ENCODE measurements around the gene TWSG1. TPM values are rescaled to one million over a fixed set of nuclear protein-coding genes. Genes with fewer than 3 reads are reported as not detected.

The TWSG1 gene
- 100 to 1,000 TPM in 3 of 4 donors, 10 to 100 TPM in 1; 100.0 to 117 (median 113) TPM for polyA plus RNA-seq (ENCODE audit: insufficient read length in 4 of 4)

DNA sequence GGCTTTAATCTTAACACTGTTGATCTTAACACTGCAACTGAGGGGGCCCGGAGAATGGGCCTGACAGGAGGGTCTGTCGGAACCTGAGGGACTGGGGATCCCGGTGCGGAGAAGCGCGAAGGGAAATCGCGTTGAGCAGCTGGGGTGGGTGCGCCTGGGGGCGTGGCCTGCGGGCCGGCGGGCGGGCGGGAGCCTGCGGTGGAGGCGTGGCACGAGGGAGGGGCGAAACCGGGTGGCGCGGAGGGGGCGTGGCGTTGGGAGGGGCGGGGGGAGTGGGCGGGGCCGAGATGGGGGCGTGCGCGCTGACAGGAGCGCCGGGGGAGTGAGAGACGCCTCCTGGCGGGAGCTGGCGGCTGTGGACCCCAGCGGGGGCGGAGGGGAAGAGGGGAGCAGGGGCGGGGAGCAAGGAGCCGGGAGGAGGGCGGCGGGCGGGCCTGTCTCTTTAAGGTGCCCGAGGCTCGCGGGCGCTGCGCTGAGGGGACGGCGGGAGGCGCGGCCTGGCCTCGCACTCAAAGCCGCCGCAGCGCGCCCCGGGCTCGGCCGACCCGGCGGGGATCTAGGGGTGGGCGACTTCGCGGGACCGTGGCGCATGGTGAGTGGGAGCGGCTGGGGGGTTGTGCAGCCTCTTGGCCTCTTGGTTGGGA lies at the start of gene TWSG1:
Gene TWSG1, plus strand, starts transcription at position 445 of the 644 bp plus-strand sequence. CDS start 2,457 bp downstream, outside the sequence.
- peak; percentile 83 to 86 (median 85) for DNase-seq (ENCODE audit: low read depth in 4 of 4, low spot score in 3 of 4)

DNA sequence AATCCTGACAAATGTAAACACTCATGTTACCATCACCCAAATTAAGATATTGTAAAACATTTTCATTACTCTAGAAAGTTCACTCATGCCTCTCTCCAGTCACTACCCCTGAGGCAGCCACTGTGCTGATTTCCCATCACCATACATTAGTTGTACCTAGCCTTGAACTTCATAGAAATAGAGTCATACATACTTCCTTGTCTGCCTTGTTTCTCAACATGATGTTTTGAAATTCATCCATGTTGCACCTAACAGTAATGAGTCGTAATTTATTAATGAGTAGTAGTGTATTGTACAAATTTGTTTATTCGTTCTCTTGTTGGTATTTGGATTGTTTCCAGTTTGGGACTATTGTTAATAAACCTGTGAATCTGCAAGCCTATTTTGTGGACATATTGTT lies 49.0 kb upstream of the TWSG1 start:
- DNase-seq (ENCODE audit: low read depth in 4 of 4, low spot score in 3 of 4), result no peak

DNA sequence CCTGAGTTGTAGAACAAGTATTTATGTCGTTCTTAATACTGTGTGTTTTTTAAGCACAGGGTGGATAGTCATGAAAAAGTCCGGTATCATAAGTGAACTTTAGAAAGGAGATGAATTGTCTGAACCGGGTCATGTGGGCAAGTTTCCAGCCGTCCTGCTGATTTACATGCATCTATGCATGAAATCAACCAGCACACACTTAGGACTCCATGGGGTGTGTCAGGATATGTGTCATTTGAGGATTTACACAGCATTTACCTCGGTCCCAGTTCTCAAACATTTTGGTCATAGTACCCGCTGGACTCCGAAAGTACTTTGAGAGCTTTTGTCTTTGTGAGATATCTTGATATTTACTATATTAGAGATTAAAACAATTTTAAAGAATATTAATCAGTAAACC lies 47.5 kb upstream of the TWSG1 start:
- DNase-seq (ENCODE audit: low read depth in 4 of 4, low spot score in 3 of 4), result no peak

DNA sequence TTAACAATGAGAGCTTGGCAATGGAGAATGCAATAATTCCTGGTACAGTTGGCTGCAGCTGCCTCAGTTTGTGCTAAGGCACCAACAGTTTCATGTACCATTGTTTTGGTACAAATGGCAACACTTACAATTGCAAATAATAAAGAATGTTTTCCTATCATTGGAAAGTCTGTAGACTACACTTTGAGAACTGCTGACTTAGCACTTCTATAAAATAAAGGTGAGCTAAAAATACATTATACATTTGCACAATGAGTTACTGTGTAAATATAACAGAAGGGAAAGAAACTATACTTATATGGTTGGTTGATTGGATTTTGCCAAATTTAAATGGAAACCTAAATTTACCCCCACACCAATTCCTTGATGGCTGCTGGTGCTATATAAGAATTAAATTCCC lies 44.9 kb upstream of the TWSG1 start:
- no peak for DNase-seq (ENCODE audit: low read depth in 4 of 4, low spot score in 3 of 4)

DNA sequence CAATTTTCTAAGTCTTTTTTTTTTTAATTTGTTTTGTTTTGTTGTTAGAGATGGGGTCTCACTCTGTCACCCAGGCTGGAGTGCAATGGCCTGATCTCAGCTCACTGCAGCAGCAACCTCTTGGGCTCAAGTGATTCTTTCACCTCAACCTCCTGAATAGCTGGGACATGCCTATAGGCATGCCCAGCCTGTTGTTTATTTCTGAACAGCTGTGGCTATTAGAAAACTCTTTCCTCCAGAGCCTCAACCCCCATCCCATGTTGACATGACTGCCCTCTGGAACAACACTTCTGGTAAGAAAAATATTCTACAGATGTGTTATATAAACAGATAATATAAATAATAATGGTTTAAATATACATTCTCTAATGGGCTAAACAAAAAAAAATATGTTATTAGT lies 44.4 kb upstream of the TWSG1 start:
- no peak for DNase-seq (ENCODE audit: low read depth in 4 of 4, low spot score in 3 of 4)

DNA sequence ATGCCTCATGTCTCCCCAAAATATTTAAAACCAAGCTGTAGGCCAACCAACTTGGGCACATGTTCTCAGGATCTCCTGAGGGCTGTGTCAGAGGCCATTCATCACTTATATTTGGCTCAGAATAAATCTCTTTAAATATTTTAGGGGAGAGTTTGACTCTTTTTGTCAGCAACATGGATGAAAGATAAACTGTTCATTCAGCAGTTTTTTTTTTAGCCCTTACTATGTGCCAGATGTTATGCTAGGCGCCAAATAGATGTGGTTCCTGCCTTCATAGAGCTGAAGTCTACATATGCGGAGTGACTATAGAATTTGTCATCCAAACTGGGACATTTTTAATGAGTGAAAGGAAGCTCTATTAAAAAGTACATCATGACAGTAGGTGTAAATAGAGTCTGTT lies 42.5 kb upstream of the TWSG1 start:
- no peak for DNase-seq (ENCODE audit: low read depth in 4 of 4, low spot score in 3 of 4)

DNA sequence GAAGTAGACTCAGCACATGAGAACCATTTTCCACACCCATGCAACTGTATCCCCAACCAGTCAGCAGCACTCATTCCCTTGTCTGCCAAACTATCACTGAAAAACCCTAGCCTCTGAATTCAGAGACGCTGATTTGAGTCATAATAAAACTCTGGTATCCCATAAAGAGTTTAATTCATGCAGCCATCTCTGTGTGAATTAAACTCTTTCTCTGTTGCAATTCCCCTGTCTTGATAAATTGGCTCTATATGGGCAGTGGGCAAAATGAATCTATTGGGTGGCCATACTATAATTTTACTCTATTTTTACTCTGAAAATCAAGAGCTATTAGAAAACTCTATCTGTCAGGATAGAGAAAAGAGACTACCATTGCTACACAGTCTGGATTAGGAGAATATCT lies 40.6 kb upstream of the TWSG1 start:
- no peak for DNase-seq (ENCODE audit: low read depth in 4 of 4, low spot score in 3 of 4)

DNA sequence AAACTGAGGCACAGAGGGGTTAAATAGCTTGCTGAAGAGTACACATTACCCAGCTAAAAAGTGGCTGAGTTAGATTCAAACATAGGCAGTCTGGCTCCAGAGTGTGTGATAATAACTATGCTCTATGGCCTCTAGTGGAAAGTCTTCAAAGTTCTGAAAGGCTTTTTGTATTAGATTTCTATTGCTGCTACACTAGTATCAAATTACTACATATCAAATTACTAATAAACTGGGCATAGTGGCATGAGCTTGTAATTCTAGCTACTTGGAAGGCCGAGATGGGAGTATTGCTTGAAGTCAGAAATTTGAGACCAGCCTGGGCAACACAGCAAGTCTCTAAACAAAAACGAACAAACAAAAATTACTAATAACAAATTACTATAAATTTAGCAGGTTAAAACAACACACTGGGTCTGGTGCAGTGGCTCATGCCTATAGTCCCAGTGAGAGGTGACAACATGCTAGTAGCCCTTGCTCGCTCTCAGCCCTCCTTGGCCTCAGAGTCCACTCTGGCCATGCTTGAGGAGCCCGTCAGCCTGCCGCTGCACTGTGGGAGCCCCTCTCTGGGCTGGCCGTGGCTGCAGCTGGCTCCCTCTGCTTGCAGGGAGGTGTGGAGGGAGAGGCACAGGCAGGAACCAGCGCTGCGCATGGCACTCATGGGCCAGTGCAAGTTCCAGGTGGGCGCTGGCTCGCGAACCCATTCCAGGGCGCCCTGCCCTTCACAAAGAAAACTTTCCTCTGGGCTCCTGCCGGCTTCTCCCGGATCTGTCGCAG lies 38.2 kb upstream of the TWSG1 start:
- DNase-seq (ENCODE audit: low read depth in 4 of 4, low spot score in 3 of 4), result no peak

DNA sequence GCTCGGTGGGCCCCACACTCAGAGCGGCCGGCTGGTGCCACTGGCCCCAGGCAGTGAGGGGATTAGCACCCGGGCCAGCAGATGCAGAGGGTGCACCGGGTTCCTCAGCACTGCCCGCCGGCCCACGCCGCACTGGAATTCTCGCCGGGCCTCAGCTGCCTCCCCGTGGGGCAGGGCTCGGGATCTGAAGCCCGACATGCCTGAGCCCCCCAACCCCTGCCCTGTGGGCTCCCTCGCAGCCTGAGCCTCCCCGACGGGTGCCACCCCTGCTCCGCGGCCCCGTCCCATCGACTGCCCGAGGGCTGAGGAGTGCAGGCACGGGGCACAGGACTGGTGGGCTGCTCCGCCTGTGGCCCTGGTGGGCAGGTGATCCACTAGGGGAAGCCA lies 37.6 kb upstream of the TWSG1 start:
- DNase-seq (ENCODE audit: low read depth in 4 of 4, low spot score in 3 of 4), result no peak

DNA sequence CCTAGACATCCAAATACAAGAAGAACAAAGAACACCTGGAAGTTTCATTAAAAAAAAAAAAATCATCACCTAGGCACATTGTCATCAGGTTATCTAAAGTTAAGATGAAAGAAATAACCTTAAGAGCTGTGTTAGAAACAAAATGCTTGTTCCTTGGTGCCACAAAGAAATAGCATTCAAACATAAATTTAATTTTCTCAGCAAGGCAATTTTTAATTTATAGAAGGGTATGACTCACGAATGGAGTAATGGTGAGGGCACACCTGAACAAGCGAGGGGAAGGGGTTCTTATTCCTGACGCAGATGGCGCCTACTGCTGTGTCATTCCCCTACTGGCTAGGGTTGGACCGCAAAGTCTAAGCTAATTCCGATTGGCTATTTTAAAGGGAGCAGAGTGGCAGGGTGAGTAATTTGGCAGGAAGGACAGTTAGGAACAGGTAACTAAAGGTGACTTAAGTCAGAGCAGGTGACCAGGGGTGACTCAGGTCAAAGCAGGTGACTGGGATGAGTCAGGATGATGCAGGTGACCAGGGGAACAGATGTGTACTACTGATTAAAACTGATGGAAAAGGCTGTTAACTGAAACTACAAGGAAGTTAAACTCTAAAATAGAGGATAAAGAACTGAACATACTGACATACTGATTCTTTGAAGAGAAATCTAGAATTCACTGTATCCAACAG lies 30.0 kb upstream of the TWSG1 start:
- DNase-seq (ENCODE audit: low read depth in 4 of 4, low spot score in 3 of 4), result no peak

DNA sequence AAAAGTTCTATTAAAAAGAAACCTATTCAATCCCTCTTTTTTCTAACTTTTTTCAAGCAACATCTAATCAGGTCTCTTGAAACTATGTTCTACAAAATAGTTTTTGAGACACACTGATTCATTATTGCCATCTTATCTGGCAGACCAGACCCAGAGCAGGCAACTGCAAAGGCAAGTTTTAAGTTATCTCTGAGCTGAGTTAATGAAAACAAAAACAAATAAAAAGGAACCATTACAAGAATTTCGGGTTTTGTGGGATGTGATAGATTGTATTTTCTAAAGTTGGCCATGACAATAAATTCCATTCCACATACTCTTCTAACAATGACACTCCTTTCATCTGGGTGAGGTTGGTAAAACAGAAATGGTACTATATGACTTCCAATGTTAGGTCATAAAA lies 15.2 kb upstream of the TWSG1 start:
- DNase-seq (ENCODE audit: low read depth in 4 of 4, low spot score in 3 of 4), result no peak

DNA sequence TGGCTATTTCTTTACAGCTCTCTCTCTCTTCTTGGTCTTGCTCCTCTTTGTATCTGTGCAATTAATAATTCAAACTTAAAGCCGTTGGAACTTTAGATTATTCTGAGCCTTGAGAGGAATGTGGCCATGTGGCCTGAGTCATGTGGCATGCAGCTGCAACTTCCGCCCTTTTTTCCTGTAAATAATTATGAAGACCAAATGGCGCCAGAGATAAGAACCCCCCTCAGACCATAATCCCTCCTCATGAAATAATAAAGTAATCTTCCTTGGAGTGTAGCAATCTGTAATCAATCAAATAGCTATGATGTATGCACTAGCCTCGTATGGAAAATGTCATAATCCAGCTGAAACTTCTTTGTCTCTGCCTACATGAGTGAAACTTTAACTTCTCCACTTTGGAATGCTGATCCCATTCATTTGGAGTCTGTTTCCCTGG lies 13.5 kb upstream of the TWSG1 start:
- DNase-seq (ENCODE audit: low read depth in 4 of 4, low spot score in 3 of 4), result peak in 2 of 4 donors; percentile 31 to 37

DNA sequence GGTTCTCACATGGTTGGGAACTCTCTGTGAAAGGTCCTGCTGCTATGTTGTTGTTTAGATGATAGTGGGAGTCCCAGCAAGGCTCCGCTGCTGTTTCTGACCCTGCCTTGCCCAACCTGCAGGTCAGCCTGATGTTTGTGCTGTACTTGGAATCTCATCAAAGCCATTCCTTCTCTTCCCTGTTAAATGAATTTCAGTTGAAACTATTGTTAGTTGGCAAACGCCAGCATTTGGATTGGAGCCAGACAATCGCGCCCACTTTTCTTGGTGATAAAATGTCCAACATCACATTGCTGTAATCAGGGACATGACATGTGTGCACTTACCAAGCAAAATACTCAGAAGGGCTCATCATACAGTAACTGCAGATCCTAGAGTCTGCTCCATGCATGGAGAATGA lies 12.8 kb upstream of the TWSG1 start:
- no peak for DNase-seq (ENCODE audit: low read depth in 4 of 4, low spot score in 3 of 4)

DNA sequence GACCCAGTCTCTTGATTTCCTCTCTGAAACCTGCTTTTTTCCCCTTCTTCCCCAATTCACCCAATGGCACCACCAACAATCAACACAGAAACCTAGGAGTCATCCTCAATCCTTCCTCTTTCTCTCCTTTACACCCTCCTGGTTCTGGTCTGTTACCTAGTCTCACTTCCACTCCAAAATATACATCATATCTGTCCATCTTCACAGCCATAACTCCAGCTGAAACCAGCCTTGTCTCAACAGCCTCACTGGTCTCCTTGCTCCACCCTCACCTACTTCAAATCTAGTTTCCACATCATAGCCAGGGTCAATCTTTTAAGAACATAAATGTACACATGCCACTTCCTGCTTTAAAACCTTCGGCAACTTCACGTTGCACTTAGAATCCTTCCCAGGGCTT lies 11.8 kb upstream of the TWSG1 start:
- no peak for DNase-seq (ENCODE audit: low read depth in 4 of 4, low spot score in 3 of 4)

DNA sequence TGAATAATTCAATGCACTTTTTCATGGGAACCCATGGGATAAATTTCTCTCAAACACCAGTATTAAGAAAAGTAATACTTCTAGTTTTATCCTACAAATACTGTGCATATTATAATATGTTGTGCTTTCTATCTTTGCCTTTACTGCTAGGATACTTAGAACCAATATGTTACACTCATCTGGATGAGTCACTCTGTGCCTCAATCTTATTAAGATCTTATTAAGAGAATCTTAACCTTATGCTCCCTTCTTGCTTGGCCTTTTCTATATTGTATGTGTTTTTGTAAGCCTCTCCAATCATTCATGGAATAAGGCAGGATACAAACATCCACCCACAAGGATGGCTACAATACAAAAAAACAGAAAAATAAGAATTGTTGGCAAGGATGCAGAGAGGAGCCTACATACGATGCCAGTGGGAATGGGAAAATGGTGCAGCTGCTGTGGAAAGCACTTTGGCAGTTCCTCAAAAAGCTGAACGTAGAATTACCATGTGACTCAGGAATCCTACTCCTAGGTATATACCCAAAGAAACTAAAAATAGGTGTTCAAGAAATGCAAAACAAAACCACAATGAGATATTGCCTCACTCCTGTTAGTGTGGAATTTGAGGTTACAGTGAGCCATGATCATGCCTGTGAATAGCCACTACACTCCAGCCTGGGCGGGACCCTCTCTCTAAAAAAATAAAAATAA lies 10.7 kb upstream of the TWSG1 start:
- DNase-seq (ENCODE audit: low read depth in 4 of 4, low spot score in 3 of 4), result no peak

DNA sequence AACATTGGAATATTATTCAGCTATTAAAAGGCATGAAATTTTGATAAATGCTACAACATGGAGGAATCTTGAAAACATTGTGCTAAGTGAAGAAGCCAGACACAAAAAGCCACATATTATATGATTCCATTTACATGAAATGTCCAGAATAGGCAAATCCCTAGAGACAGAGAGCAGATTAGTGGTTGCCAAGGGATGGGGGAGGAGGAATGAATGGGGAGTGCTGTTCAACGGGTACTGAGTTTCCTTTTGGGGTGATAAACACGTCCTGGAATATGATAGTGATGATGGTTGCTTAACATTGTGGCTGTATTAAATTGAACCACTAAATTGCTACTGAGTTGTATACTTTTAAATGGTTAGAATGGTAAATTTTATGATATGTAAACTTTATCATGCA lies 8.9 kb upstream of the TWSG1 start:
- no peak for DNase-seq (ENCODE audit: low read depth in 4 of 4, low spot score in 3 of 4)

DNA sequence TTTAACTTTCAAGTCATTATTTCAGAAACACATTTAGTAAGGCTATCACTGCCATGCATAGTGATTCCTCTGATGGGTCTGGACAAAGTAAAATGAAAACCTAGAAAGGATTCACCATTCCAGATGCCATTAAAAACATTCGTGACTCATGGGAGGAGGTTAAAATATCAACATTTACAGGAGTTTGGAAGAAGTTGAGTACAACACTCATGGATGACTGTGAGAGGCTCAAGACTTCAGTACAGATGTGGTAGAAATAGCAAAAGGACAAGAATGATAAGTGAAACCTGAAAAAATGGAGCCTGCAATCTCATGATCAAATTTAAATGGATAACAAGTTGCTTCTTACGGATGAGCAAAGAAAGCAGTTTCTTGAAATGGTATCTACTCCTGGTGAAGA lies 5.8 kb upstream of the TWSG1 start:
- no peak for DNase-seq (ENCODE audit: low read depth in 4 of 4, low spot score in 3 of 4)

DNA sequence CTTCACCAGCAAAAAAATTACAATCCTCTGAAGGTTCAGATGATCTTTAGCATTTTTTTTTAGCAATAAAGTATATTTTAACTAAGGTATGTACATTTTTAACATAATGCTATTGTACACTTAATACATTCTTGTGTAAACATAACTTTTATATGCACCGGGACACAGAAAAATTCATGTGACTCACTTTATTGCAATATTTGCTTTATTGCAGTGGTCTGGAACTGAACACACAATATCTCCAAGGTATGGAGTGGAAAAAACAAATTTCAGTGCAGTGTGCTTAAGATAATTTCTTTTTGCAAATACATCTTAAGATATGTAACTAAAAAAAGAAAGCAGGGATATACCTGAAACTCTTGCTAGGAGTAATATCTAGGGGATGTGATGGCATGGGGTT lies 5.1 kb upstream of the TWSG1 start:
- no peak for DNase-seq (ENCODE audit: low read depth in 4 of 4, low spot score in 3 of 4)

DNA sequence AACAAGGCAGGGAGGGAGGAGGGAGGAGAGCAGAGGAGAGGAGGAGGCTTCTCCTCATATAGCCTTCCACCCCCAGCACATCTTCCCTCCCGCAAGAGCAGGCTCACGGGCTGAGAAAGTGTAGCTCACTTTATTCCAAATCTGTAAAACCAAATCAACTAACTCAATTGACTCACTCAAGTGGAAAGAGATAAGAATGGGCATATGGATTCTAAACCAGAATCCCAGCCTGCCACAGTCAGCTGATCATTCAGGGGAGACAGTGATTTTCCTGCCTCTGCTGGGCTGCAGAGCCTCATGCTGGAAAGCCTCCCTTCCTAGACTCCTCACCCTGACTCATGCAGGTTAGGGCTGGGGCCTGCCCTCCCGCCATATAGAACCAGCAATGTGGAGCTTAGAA lies 4.2 kb upstream of the TWSG1 start:
- DNase-seq (ENCODE audit: low read depth in 4 of 4, low spot score in 3 of 4), result no peak

DNA sequence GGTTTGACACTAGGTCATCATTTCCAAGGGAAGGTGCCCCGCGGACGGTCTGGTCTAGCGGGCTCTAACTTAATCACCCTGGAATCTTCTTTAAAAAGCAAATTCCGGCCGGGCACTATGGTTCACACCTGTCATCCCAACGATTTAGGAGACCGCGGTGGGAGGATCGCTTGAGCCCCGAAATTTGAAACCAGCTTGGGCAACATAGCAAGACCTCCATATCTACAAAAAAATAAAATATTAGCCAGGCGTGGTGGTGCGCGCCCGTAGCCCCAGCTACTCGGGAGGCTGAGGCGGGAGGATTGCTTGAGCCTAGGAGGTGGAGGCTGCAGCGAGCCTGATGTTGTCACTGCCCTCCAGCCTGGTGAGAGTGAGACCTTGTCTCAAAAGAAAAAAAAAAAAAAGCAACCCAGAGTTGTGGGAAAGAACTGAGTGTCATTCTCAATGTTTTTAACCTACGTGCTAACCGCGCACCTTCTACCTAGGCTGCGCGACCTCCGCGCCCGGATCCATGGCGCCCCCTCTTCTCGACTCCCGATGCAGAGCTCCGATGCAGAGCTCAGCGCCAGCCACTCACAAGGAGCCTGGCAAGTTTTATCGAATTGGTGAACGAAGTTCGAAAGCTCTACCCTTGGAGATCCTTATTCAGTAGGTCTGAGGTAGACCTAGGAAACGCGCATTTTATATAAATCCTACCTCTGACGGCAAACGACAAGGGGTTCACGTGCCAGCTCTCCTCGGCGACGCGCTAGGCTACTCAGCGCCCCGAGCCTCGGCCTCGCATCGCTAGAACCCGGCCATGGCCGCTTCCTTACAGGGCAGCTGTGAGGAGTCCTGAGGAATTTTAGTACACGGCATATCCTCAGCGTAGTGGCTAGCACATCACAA lies 888 bp upstream of the TWSG1 start:
- DNase-seq (ENCODE audit: low read depth in 4 of 4, low spot score in 3 of 4), result no peak
